ENCODE measurements around the gene MMD.
A peak's percentile ranks its signal among the peaks of the same experiment; 100 is the strongest.

Gene MMD

GRCh38 chr17:55348749-55349354 lies 72.8 kb downstream of the MMD start:
- peak; percentile 21 for DNase-seq (ENCODE audit: low read depth in 2 of 2)

GRCh38 chr17:55347341-55347740 lies 74.3 kb downstream of the MMD start:
- no peak for DNase-seq (ENCODE audit: low read depth in 2 of 2)

- DNase-seq (ENCODE audit: low read depth in 2 of 2) = no peak
These were observed 75.0 kb downstream of the MMD start for GRCh38 chr17:55346658-55347057.

GRCh38 chr17:55345132-55345531 lies 76.5 kb downstream of the MMD start:
- DNase-seq (ENCODE audit: low read depth in 2 of 2) = no peak

GRCh38 chr17:55344514-55344997 lies 77.1 kb downstream of the MMD start:
- no peak for DNase-seq (ENCODE audit: low read depth in 2 of 2)

GRCh38 chr17:55343900-55344513 lies 77.6 kb downstream of the MMD start:
- DNase-seq (ENCODE audit: low read depth in 2 of 2) = no peak

- DNase-seq (ENCODE audit: low read depth in 2 of 2) = no peak
These were observed 78.6 kb downstream of the MMD start for GRCh38 chr17:55342800-55343585.
